ENCODE data around the gene TPSB2. TPM values are rescaled to one million over a fixed set of nuclear protein-coding genes. Genes with fewer than 3 reads are reported as not detected.
"Not testable (repeated sequence)": the region's sequence is repeated elsewhere in the genome, so short reads cannot be mapped to it uniquely, and the experiment has no call there.

The TPSB2 gene
- total RNA-seq, 1 experiment from 2014 or later: not detected

- Histone ChIP-seq H3K79me2 (ENCODE audit: low read length) (no peaks in the 10 kb centered on the region), H3K4me3 (ENCODE audit: low read length) (no peak overlapping the region), H3F3A (ENCODE audit: low read length, unreplicated experiment) (no peaks in the 10 kb centered on the region), H3K4me2 (ENCODE audit: low read length) (no peak overlapping the region), H3K9ac (ENCODE audit: low read length) (no peak overlapping the region), H2AFZ (ENCODE audit: low read length) (no peak overlapping the region), H3K4me1 (ENCODE audit: insufficient read depth, low read length) (no peaks in the 10 kb centered on the region), H3K36me3 (ENCODE audit: low read depth, low read length) (no peaks in the 10 kb centered on the region), H3K27ac (ENCODE audit: low read length) (no peak overlapping the region), H3K9me2 (replicated peaks; ENCODE audit: low read length) (no peaks in the 10 kb centered on the region), H4K20me1 (ENCODE audit: low read length) (no peaks in the 10 kb centered on the region), H3K9me3 (ENCODE audit: low read length) (no peaks in the 10 kb centered on the region), H3K27me3 (ENCODE audit: low read length) (no peaks in the 10 kb centered on the region)
- ChIA-PET POLR2A (ENCODE audit: unreplicated experiment) (no interaction called here), CTCF (no interaction called here)
- TF ChIP-seq CTCF (conservative IDR thresholded peaks at IDR 0.05; ENCODE audit: low read depth, low read length) (no peak), EZH2phosphoT487 (IDR thresholded peaks at IDR 0.05; ENCODE audit: borderline replicate concordance, low read length) (no peak), EZH2 (IDR thresholded peaks at IDR 0.05; ENCODE audit: low read length, unreplicated experiment) (no peak)
- ATAC-seq (no peak), DNase-seq (no peak)
- intact Hi-C loops (cut with micrococcal nuclease): no loop called here
- no TSS peak for BruUV-seq (replicated peaks)
Measured at GRCh38 chr16:1200014-1200627, 29.9 kb downstream of the TPSB2 start.

- Histone ChIP-seq H3K27me3 (ENCODE audit: low read length) (no peaks in the 10 kb centered on the region), H3K79me2 (ENCODE audit: low read length) (no peaks in the 10 kb centered on the region), H3K9me3 (ENCODE audit: low read length) (no peaks in the 10 kb centered on the region), H3K4me1 (ENCODE audit: insufficient read depth, low read length) (no peaks in the 10 kb centered on the region), H2AFZ (ENCODE audit: low read length) (no peak overlapping the region), H3K36me3 (ENCODE audit: low read depth, low read length) (no peaks in the 10 kb centered on the region), H3K27ac (ENCODE audit: low read length) (no peak overlapping the region), H3K4me3 (ENCODE audit: low read length) (no peak overlapping the region), H4K20me1 (ENCODE audit: low read length) (no peaks in the 10 kb centered on the region), H3K9ac (ENCODE audit: low read length) (no peak overlapping the region), H3F3A (ENCODE audit: low read length, unreplicated experiment) (no peaks in the 10 kb centered on the region), H3K9me2 (replicated peaks; ENCODE audit: low read length) (no peaks in the 10 kb centered on the region), H3K4me2 (ENCODE audit: low read length) (no peak overlapping the region)
- DNase-seq (no peak), ATAC-seq (no peak)
- intact Hi-C loops (cut with micrococcal nuclease): no loop called here
- POLR2A ChIA-PET (ENCODE audit: unreplicated experiment): no interaction called here
- TF ChIP-seq EZH2phosphoT487 (IDR thresholded peaks at IDR 0.05; ENCODE audit: borderline replicate concordance, low read length): no peak
- TF ChIP-seq CTCF (conservative IDR thresholded peaks at IDR 0.05; ENCODE audit: low read depth, low read length): no peak
- TF ChIP-seq EZH2 (IDR thresholded peaks at IDR 0.05; ENCODE audit: low read length, unreplicated experiment): no peak
- CTCF ChIA-PET: no interaction called here
- no TSS peak for BruUV-seq (replicated peaks)
Measured at GRCh38 chr16:1199347-1200013, 30.5 kb downstream of the TPSB2 start.

- H2AFZ ChIP-seq (ENCODE audit: low read length); DNase-seq; CTCF ChIA-PET; BruUV-seq (replicated peaks); H3K4me1 ChIP-seq (ENCODE audit: insufficient read depth, low read length); H3K4me3 ChIP-seq (ENCODE audit: low read length); intact Hi-C loops (cut with micrococcal nuclease); H3K9ac ChIP-seq (ENCODE audit: low read length); H3K4me2 ChIP-seq (ENCODE audit: low read length); H3K36me3 ChIP-seq (ENCODE audit: low read depth, low read length); H3K9me3 ChIP-seq (ENCODE audit: low read length); ATAC-seq; H3K9me2 ChIP-seq (replicated peaks; ENCODE audit: low read length); H3K79me2 ChIP-seq (ENCODE audit: low read length); H4K20me1 ChIP-seq (ENCODE audit: low read length); POLR2A ChIA-PET (ENCODE audit: unreplicated experiment); H3F3A ChIP-seq (ENCODE audit: low read length, unreplicated experiment); H3K27me3 ChIP-seq (ENCODE audit: low read length); H3K27ac ChIP-seq (ENCODE audit: low read length): not testable (repeated sequence)
Measured at GRCh38 chr16:1198671-1199346, 31.2 kb downstream of the TPSB2 start.
